Activated CD4-positive, alpha-beta T cell treated with anti-CD3 and anti-CD28 coated beads for 1 hour (primary cell): ENCODE results near the gene TTC12.

Experiments
- DNase-seq: peaks from one replicate; pipeline ENCODE4 v3.0.0-alpha.2; 2020

The TTC12 gene

DNA sequence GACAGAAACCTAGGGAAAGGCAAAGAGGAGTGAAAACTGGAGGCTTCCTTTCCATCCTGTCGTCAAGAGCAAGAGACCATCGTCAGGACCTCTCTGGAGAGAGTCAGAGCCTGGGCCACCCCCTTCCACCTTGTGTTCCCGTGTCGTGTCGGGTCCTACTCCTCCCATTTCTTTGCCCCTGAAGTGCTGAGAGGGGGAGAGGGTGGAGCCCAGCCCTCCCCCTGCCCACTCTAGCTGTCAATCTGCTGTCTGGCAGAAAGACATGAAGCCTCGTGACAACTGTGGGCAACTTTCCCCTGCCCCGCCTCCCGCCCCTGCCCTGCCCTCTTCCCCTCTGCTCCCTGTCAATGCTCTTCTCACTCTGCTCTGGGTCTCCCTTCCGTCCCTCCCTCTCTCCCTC is 93.8 kb downstream of the TTC12 start:
- no peak for DNase-seq

GRCh38 chr11:113408887-113409286 is 94.5 kb downstream of the TTC12 start:
- no peak for DNase-seq

GRCh38 chr11:113409526-113409925 is 95.1 kb downstream of the TTC12 start:
- DNase-seq: no peak

- no peak for DNase-seq
Observed at GRCh38 chr11:113410414-113411135, 96.2 kb downstream of the TTC12 start.

GRCh38 chr11:113411536-113411935 is 97.2 kb downstream of the TTC12 start:
- no peak for DNase-seq

GRCh38 chr11:113412675-113413074 is 98.3 kb downstream of the TTC12 start:
- no peak for DNase-seq

DNA sequence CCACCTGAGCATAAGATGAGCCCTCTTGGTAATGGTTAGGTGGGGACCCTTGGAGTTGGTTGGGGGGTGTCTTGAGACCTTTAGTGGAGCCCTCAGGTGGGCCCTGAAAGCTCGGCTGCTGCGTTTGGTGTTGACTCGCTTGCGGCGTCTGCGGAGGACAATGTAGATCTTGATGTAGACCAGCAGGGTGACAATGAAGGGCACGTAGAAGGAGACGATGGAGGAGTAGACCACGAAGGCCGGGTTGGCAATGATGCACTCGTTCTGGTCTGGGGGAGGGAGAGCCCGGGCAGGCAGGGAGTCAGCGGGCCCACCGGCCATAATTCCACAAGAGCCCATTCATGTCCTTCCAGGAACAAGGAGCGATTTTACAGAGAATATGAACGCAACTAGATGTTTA is 101.0 kb downstream of the TTC12 start:
- DNase-seq: no peak
